Panc1 (cell line): ENCODE results near the gene LRRC4B. TPM values are rescaled to one million over a fixed set of nuclear protein-coding genes. Genes with fewer than 3 reads are reported as not detected.

Experiments used
- ATAC-seq: fragments of 200-7000 bp; cut with Tn5 transposase; 2 replicates; pipeline ENCODE4 v1.9.1; 2020; ENCODE audit warnings: mild to moderate bottlenecking, moderate library complexity
- BruUV-seq: library from RNA; stranded (reverse); fragments of 400-500 nt; replicated peaks from 2 replicates; lab custom pipeline; 2021; lab: Mats Ljungman, UMichigan
- CTCF ChIA-PET: fragments of 300-600 bp; sonication (Branson Sonifier 250); formaldehyde crosslinking; loops from one replicate; lab custom pipeline; 2022; ENCODE audit warnings: antibody characterized with exemption; lab: Charles Lee
- POLR2A ChIA-PET: fragments of 300-600 bp; sonication (Branson Sonifier 250); formaldehyde crosslinking; loops from one replicate; lab custom pipeline; 2022; ENCODE audit warnings: antibody characterized with exemption; lab: Charles Lee
- DNase-seq: peaks from one replicate; pipeline ENCODE4 v3.0.0-alpha.2; 2010; ENCODE audit warnings: low read depth, low spot score
- H3K27ac ChIP-seq: 2 replicates; pipeline ENCODE4 v1.5.1; 2011; ENCODE audit warnings: mild to moderate bottlenecking, low read length, inconsistent platforms
- H3K27me3 ChIP-seq: fragments of 200-500 bp; sonication (Bioruptor generic); 2 replicates; pipeline ENCODE4 v1.6.0; 2014; ENCODE audit warnings: low read length, inconsistent platforms; ENCODE audit not compliant: control insufficient read depth, insufficient read depth
- H3K36me3 ChIP-seq: fragments of 200-500 bp; sonication (Bioruptor generic); 2 replicates; pipeline ENCODE4 v1.5.1; 2014; ENCODE audit warnings: inconsistent platforms, mild to moderate bottlenecking, low read length, moderate library complexity; ENCODE audit not compliant: control insufficient read depth, insufficient read depth
- H3K4me1 ChIP-seq: 2 replicates; pipeline ENCODE4 v1.5.1; 2011; ENCODE audit warnings: inconsistent platforms, mild to moderate bottlenecking, low read length, moderate library complexity; ENCODE audit not compliant: control insufficient read depth, insufficient read depth
- H3K4me3 ChIP-seq, 2 experiments: 2 replicates each; pipeline ENCODE4 v1.5.1; 2011 to 2012; ENCODE audit warnings: low read depth in 2 of 2, low read length in 2 of 2, mild to moderate bottlenecking in 2 of 2, inconsistent platforms in 1 of 2, moderate library complexity in 1 of 2
- H3K9me3 ChIP-seq: fragments of 200-500 bp; sonication (Bioruptor generic); 2 replicates; pipeline ENCODE4 v1.5.1; 2014; ENCODE audit warnings: low read depth, mild to moderate bottlenecking, inconsistent platforms, low read length, moderate library complexity; ENCODE audit not compliant: control insufficient read depth, insufficient read depth
- CTCF ChIP-seq: fragments of 450-650 bp; IDR thresholded peaks from 2 replicates; pipeline ENCODE4 v1.5.1; 2017; ENCODE audit warnings: mild to moderate bottlenecking
- POLR2AphosphoS5 ChIP-seq: IDR thresholded peaks from 2 replicates; pipeline ENCODE4 v1.6.1; 2012; ENCODE audit warnings: mild to moderate bottlenecking, low read depth, low read length, moderate library complexity
- REST ChIP-seq, 2 experiments: IDR thresholded peaks; 2 replicates each; pipeline ENCODE4 v1.6.1; 2011 to 2012; ENCODE audit warnings: low read depth in 2 of 2, control low read depth in 1 of 2, low read length in 1 of 2, mild to moderate bottlenecking in 1 of 2, moderate library complexity in 1 of 2; ENCODE audit not compliant: insufficient read depth in 1 of 2
- SIN3A ChIP-seq: IDR thresholded peaks from 2 replicates; pipeline ENCODE4 v1.6.1; 2012; ENCODE audit warnings: low read depth, mild to moderate bottlenecking, low read length, moderate library complexity, borderline replicate concordance; ENCODE audit not compliant: insufficient read depth
- TCF7L2 ChIP-seq: IDR thresholded peaks from 2 replicates; pipeline ENCODE4 v1.6.1; 2011; ENCODE audit warnings: mild to moderate bottlenecking, low read depth, low read length, inconsistent platforms
- in situ Hi-C: cut with HindIII; loops from 2 replicates; pipeline ENCODE4 v1.10.0; 2016; ENCODE audit warnings: low sequenced_read_pairs, low pct_unique_long_range_greater_than_20kb
- intact Hi-C: fragments of 100-400 bp; cut with micrococcal nuclease; formaldehyde crosslinking; loops from one replicate; pipeline ENCODE4 v1.10.0; 2022; ENCODE audit not compliant: unreplicated experiment
- total RNA-seq: library from RNA; stranded (reverse); gene quantifications from one replicate; pipeline ENCODE4 v1.2.1, GENCODE V29; 2021; ENCODE audit not compliant: unreplicated experiment

Gene LRRC4B
- total RNA-seq, 1 experiment from 2014 or later = 0.57 TPM

- CTCF ChIA-PET = interaction anchor here (0.7 kb wide), 1 partner anchor 22 kb away, joined by 4 read pairs; no protein-coding TSS in a partner anchor
- Histone ChIP-seq H3K36me3 (no peaks in the 10 kb centered on the region), H3K27ac (no peak overlapping the region), H3K4me3 (no peak overlapping the region), H3K9me3 (no peaks in the 10 kb centered on the region), H3K4me1 (no peaks in the 10 kb centered on the region), H3K27me3 (no peaks in the 10 kb centered on the region)
- no peak for ATAC-seq
- no peak for DNase-seq
- intact Hi-C loops (no loop called here), in situ Hi-C loops (no loop called here)
- POLR2A ChIA-PET = no interaction called here
- no TSS peak for BruUV-seq
- TF ChIP-seq TCF7L2 (no peak), REST (IDR thresholded peaks at IDR 0.05; ENCODE audit: insufficient read depth in 1 of 2, low read depth in 2 of 2, low read length in 1 of 2) (no peak), CTCF (no peak), SIN3A (no peak), POLR2AphosphoS5 (no peak)
These were observed 2.8 kb upstream of the LRRC4B start for GRCh38 chr19:50570997-50571396.

GRCh38 chr19:50569938-50570540, 1.8 kb upstream of the LRRC4B start:
- DNase-seq (no peak), ATAC-seq (no peak)
- no peaks in the 10 kb centered on the region for H3K9me3 ChIP-seq
- no peaks in the 10 kb centered on the region; the same call in 1 of the 2 replicates for H3K27me3 ChIP-seq
- no peaks in the 10 kb centered on the region for H3K36me3 ChIP-seq
- ChIA-PET CTCF (no interaction called here), POLR2A (no interaction called here)
- TF ChIP-seq TCF7L2 = no peak
- no peak for TF ChIP-seq REST (IDR thresholded peaks at IDR 0.05; ENCODE audit: insufficient read depth in 1 of 2, low read depth in 2 of 2, low read length in 1 of 2)
- no peak for TF ChIP-seq SIN3A
- TF ChIP-seq POLR2AphosphoS5 = no peak
- no peak for TF ChIP-seq CTCF
- in situ Hi-C loops (no loop called here), intact Hi-C loops (no loop called here)
- no TSS peak for BruUV-seq
- no peaks in the 10 kb centered on the region for H3K4me1 ChIP-seq
- no peak overlapping the region for H3K4me3 ChIP-seq
- no peak overlapping the region for H3K27ac ChIP-seq
